A673 (cell line): ENCODE results near the gene ZNF841.

ENCODE experiments used
- EZH2 ChIP-seq: fragments of 200-600 bp; sonication (generic); IDR thresholded peaks from 2 replicates; pipeline ENCODE4 v1.6.1; 2017; ENCODE audit warnings: borderline replicate concordance, low read depth, mild to moderate bottlenecking, mixed read lengths, antibody characterized with exemption, low read length; ENCODE audit not compliant: poor library complexity, severe bottlenecking
- TF ChIP-seq, protein P1 (sequence below): fragments of 300-800, 200-600 bp; sonication (generic); conservative IDR thresholded peaks from 2 replicates; pipeline ENCODE4 v1.5.1; 2017; ENCODE audit warnings: low read depth, mild to moderate bottlenecking, antibody characterized with exemption, low read length, moderate library complexity, mixed read lengths

DNA sequence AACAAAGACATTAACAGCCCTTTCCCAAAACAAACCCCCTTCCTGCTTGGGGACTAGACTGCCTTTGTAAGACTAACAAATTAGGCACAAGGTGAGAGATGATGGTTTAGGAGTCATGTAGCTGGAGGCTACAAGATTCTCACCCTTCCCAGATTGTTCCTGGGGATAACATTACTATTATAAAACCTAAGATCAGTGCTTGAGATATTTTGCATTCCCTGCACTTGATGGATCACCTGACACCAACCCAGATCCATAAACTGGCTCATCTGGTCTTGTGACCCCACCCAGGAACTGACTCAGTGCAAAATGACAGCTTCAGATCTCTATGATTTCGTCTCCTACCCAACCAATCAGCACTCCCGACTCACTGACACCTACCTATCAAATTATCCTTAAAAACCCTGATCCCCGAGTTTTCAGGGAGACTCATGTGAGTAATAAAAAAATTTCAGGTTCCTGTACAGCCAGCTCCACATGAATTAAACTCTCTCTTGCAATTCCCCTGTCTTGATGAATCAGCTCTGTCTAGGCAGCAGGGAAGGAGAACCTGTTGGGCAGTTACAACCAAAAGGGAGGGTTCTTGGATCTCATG, 46.5 kb upstream of the ZNF841 start:
- TF ChIP-seq, protein P1, sequence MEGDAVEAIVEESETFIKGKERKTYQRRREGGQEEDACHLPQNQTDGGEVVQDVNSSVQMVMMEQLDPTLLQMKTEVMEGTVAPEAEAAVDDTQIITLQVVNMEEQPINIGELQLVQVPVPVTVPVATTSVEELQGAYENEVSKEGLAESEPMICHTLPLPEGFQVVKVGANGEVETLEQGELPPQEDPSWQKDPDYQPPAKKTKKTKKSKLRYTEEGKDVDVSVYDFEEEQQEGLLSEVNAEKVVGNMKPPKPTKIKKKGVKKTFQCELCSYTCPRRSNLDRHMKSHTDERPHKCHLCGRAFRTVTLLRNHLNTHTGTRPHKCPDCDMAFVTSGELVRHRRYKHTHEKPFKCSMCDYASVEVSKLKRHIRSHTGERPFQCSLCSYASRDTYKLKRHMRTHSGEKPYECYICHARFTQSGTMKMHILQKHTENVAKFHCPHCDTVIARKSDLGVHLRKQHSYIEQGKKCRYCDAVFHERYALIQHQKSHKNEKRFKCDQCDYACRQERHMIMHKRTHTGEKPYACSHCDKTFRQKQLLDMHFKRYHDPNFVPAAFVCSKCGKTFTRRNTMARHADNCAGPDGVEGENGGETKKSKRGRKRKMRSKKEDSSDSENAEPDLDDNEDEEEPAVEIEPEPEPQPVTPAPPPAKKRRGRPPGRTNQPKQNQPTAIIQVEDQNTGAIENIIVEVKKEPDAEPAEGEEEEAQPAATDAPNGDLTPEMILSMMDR, result no peak
- TF ChIP-seq EZH2, result no peak
